Measurements from ENCODE around the gene FAM20A. TPM values are rescaled to one million over a fixed set of nuclear protein-coding genes. Genes with fewer than 3 reads are reported as not detected.

FAM20A gene
- total RNA-seq, 1 experiment from 2014 or later: 0.11 TPM

DNA sequence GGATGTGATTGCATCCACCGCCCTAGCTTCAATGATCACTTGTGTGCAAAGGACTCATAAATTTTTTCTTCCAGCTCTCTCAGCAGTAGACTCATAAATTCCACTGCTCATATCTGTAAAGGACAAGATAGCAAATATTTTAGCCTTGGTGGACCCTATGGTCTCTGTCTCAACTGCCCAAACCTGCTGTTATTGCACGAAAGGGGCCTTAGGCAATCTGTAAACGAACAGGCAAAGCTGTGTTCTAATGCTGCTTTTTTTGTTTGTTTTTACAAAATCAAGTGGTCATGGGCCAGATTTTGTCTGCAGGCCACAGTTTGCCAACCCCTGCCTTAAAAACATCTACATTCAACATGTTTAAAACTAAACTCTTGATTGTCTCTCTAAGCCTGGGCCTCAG is 34.1 kb downstream of the FAM20A start:
- Histone ChIP-seq H3K9ac (ENCODE audit: low read length) (no peak overlapping the region), H4K20me1 (ENCODE audit: low read length) (no peaks in the 10 kb centered on the region), H3K4me1 (ENCODE audit: insufficient read depth, low read length) (no peaks in the 10 kb centered on the region), H3K27ac (ENCODE audit: low read length) (no peak overlapping the region), H3K9me3 (ENCODE audit: low read length) (no peaks in the 10 kb centered on the region), H2AFZ (ENCODE audit: low read length) (no peak overlapping the region), H3K9me2 (replicated peaks; ENCODE audit: low read length) (no peaks in the 10 kb centered on the region), H3K4me3 (ENCODE audit: low read length) (no peak overlapping the region), H3F3A (ENCODE audit: low read length, unreplicated experiment) (no peaks in the 10 kb centered on the region), H3K27me3 (ENCODE audit: low read length) (0 out of 2 replicates have a peak, but pooled peaks cover 5% of the 10 kb centered on the region), H3K36me3 (ENCODE audit: low read depth, low read length) (no peaks in the 10 kb centered on the region), H3K4me2 (ENCODE audit: low read length) (no peak overlapping the region), H3K79me2 (ENCODE audit: low read length) (no peaks in the 10 kb centered on the region)
- ChIA-PET CTCF (no interaction called here), POLR2A (ENCODE audit: unreplicated experiment) (no interaction called here)
- intact Hi-C loops (cut with micrococcal nuclease): no loop called here
- DNase-seq (no peak), ATAC-seq (no peak)
- TF ChIP-seq EZH2phosphoT487 (IDR thresholded peaks at IDR 0.05; ENCODE audit: borderline replicate concordance, low read length): no peak
- no peak for TF ChIP-seq CTCF (conservative IDR thresholded peaks at IDR 0.05; ENCODE audit: low read depth, low read length)
- no peak for TF ChIP-seq EZH2 (IDR thresholded peaks at IDR 0.05; ENCODE audit: low read length, unreplicated experiment)
- BruUV-seq (replicated peaks): no TSS peak

DNA sequence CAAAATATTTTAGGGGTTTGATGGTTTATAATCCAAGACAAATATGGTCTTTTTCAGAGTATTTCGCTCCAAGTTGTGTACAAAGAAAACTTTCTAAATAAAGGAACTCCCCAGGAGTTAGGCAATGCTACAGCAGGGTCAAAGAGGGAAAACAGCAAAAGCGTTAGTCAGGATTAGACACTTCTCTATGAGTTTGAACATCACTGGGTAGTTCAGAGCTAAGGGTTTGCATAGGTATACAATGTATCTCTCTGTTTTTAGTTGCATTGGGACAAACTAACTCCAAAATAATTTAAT is 34.8 kb downstream of the FAM20A start:
- Histone ChIP-seq H3K4me2 (ENCODE audit: low read length) (no peak overlapping the region), H4K20me1 (ENCODE audit: low read length) (no peaks in the 10 kb centered on the region), H3K9me2 (replicated peaks; ENCODE audit: low read length) (no peaks in the 10 kb centered on the region), H3K4me1 (ENCODE audit: insufficient read depth, low read length) (no peaks in the 10 kb centered on the region), H3K79me2 (ENCODE audit: low read length) (no peaks in the 10 kb centered on the region), H3K36me3 (ENCODE audit: low read depth, low read length) (no peaks in the 10 kb centered on the region), H3F3A (ENCODE audit: low read length, unreplicated experiment) (no peaks in the 10 kb centered on the region), H3K9ac (ENCODE audit: low read length) (no peak overlapping the region), H2AFZ (ENCODE audit: low read length) (no peak overlapping the region), H3K4me3 (ENCODE audit: low read length) (no peak overlapping the region), H3K27ac (ENCODE audit: low read length) (no peak overlapping the region), H3K9me3 (ENCODE audit: low read length) (no peaks in the 10 kb centered on the region), H3K27me3 (ENCODE audit: low read length) (0 out of 2 replicates have a peak, but pooled peaks cover 5% of the 10 kb centered on the region)
- BruUV-seq (replicated peaks): no TSS peak
- CTCF ChIA-PET: interaction anchor here (0.7 kb wide), 1 partner anchor 802 kb away, joined by 3 read pairs; no protein-coding TSS in a partner anchor
- DNase-seq (no peak), ATAC-seq (no peak)
- POLR2A ChIA-PET (ENCODE audit: unreplicated experiment): no interaction called here
- intact Hi-C loops (cut with micrococcal nuclease): no loop called here
- TF ChIP-seq CTCF (conservative IDR thresholded peaks at IDR 0.05; ENCODE audit: low read depth, low read length): no peak
- TF ChIP-seq EZH2phosphoT487 (IDR thresholded peaks at IDR 0.05; ENCODE audit: borderline replicate concordance, low read length): no peak
- no peak for TF ChIP-seq EZH2 (IDR thresholded peaks at IDR 0.05; ENCODE audit: low read length, unreplicated experiment)

GRCh38 chr17:68565661-68566441 is 35.3 kb downstream of the FAM20A start:
- no peaks in the 10 kb centered on the region for H3K9me2 ChIP-seq (replicated peaks; ENCODE audit: low read length)
- intact Hi-C loops (cut with micrococcal nuclease): no loop called here
- H3K27ac ChIP-seq (ENCODE audit: low read length): no peak overlapping the region
- no peaks in the 10 kb centered on the region for H3K79me2 ChIP-seq (ENCODE audit: low read length)
- no peak overlapping the region for H3K4me2 ChIP-seq (ENCODE audit: low read length)
- BruUV-seq (replicated peaks): no TSS peak
- no peaks in the 10 kb centered on the region for H3K36me3 ChIP-seq (ENCODE audit: low read depth, low read length)
- no peak overlapping the region for H3K9ac ChIP-seq (ENCODE audit: low read length)
- no peaks in the 10 kb centered on the region for H4K20me1 ChIP-seq (ENCODE audit: low read length)
- H3K9me3 ChIP-seq (ENCODE audit: low read length): no peaks in the 10 kb centered on the region
- 0 out of 2 replicates have a peak, but pooled peaks cover 5% of the 10 kb centered on the region for H3K27me3 ChIP-seq (ENCODE audit: low read length)
- CTCF ChIA-PET: interaction anchor here (0.7 kb wide), 1 partner anchor 803 kb away, joined by 3 read pairs; no protein-coding TSS in a partner anchor
- no peak overlapping the region for H3K4me3 ChIP-seq (ENCODE audit: low read length)
- no peaks in the 10 kb centered on the region for H3K4me1 ChIP-seq (ENCODE audit: insufficient read depth, low read length)
- H2AFZ ChIP-seq (ENCODE audit: low read length): no peak overlapping the region
- TF ChIP-seq EZH2 (IDR thresholded peaks at IDR 0.05; ENCODE audit: low read length, unreplicated experiment) (no peak), EZH2phosphoT487 (IDR thresholded peaks at IDR 0.05; ENCODE audit: borderline replicate concordance, low read length) (no peak), CTCF (conservative IDR thresholded peaks at IDR 0.05; ENCODE audit: low read depth, low read length) (no peak)
- ATAC-seq: no peak
- POLR2A ChIA-PET (ENCODE audit: unreplicated experiment): no interaction called here
- H3F3A ChIP-seq (ENCODE audit: low read length, unreplicated experiment): no peaks in the 10 kb centered on the region
- no peak for DNase-seq
